ENCODE results near the gene MEPE. TPM values are rescaled to one million over a fixed set of nuclear protein-coding genes. Genes with fewer than 3 reads are reported as not detected.

Gene MEPE
- total RNA-seq, 6 experiments from 2014 or later = not detected

DNA sequence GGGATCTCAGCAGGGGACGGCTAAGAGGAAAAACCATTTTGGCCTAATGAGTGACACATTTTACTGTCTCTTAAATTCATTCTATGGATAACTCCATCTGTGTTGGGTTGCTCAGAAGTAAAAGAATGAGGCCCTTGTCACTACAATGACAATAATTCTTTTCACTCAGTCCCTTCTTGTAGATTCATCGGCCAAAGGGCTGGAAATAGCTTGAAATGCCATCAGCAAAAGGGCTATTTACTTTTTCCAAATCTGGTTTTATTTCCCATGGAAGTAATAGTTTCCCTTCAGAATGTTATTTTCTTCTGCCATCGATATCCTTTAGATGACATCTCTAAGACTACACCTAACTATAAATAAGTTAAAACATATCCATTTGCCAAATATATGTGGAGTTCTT is 7.4 kb downstream of the MEPE start:
- TF ChIP-seq, protein P1, sequence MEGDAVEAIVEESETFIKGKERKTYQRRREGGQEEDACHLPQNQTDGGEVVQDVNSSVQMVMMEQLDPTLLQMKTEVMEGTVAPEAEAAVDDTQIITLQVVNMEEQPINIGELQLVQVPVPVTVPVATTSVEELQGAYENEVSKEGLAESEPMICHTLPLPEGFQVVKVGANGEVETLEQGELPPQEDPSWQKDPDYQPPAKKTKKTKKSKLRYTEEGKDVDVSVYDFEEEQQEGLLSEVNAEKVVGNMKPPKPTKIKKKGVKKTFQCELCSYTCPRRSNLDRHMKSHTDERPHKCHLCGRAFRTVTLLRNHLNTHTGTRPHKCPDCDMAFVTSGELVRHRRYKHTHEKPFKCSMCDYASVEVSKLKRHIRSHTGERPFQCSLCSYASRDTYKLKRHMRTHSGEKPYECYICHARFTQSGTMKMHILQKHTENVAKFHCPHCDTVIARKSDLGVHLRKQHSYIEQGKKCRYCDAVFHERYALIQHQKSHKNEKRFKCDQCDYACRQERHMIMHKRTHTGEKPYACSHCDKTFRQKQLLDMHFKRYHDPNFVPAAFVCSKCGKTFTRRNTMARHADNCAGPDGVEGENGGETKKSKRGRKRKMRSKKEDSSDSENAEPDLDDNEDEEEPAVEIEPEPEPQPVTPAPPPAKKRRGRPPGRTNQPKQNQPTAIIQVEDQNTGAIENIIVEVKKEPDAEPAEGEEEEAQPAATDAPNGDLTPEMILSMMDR (IDR thresholded peaks at IDR 0.05) = no peak
- H3K36me3 Mint-ChIP-seq (ENCODE audit: low read depth) = no peaks in the 10 kb centered on the region
- no peaks in the 10 kb centered on the region for H3K9me3 Mint-ChIP-seq
- no peak overlapping the region for H3K27ac Mint-ChIP-seq
- H3K4me1 Mint-ChIP-seq (ENCODE audit: low read depth) = peaks cover 25% of the 10 kb centered on the region
- no peak overlapping the region for H3K4me3 Mint-ChIP-seq
- H3K27me3 Mint-ChIP-seq (ENCODE audit: insufficient read depth) = no peaks in the 10 kb centered on the region; the same call in 1 of the 2 replicates
- no peak for DNase-seq

DNA sequence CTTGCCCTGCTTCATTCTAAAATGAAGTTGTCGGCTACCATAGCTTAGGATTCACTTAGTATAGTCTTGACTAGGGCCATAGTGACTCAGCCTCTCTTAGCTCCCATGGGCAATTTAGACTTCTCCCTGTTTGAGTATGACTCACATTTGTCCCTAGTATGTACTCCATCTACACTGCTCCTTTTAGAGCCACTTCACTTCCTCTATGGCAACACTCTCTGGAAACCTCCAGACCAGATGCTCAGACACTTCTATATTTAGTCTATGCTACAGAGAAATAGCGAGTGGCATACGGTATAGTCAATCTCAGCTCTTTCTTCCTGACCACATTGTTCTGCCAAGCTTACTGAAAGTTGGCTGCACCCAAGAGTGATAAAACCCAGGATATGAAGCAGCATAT is 11.2 kb downstream of the MEPE start:
- TF ChIP-seq, protein P1 (IDR thresholded peaks at IDR 0.05) = no peak
- H3K27me3 Mint-ChIP-seq (ENCODE audit: insufficient read depth) = peaks cover 6% of the 10 kb centered on the region; the same call in 1 of the 2 replicates
- no peaks in the 10 kb centered on the region for H3K36me3 Mint-ChIP-seq (ENCODE audit: low read depth)
- H3K27ac Mint-ChIP-seq = peak overlapping the region; percentile 50
- H3K4me3 Mint-ChIP-seq = peak overlapping the region; percentile 51
- peak; percentile 74 for DNase-seq
- peaks cover 21% of the 10 kb centered on the region for H3K4me1 Mint-ChIP-seq (ENCODE audit: low read depth)
- no peaks in the 10 kb centered on the region for H3K9me3 Mint-ChIP-seq

DNA sequence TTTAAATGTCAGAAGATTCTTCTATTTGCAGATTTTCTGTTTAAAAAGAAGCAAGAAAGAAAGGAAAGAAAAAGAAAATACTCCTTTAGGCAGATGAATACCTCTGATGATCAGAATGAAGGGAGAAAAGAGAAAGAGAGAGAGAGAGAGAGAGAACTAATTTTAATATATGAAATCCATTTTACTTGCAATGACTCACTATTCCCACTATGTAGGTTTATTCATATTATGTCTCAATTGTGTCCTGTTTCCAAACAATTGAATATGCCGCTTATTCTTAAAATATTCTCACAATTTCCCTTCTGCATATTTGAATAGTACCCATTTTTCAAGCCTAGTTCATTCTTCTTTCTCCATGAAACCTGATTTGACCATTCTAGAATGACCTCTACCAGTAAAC is 11.7 kb downstream of the MEPE start:
- DNase-seq = no peak
- Mint-ChIP-seq H3K27ac (peak overlapping the region; percentile 50; the same call in 1 of the 2 replicates), H3K4me1 (ENCODE audit: low read depth) (peaks cover 27% of the 10 kb centered on the region), H3K4me3 (peak overlapping the region; percentile 51; the same call in 1 of the 2 replicates), H3K27me3 (ENCODE audit: insufficient read depth) (peaks cover 6% of the 10 kb centered on the region; the same call in 1 of the 2 replicates), H3K9me3 (no peaks in the 10 kb centered on the region), H3K36me3 (ENCODE audit: low read depth) (no peaks in the 10 kb centered on the region)
- TF ChIP-seq, protein P1 (IDR thresholded peaks at IDR 0.05) = no peak; the same call in 1 of the 2 replicates

DNA sequence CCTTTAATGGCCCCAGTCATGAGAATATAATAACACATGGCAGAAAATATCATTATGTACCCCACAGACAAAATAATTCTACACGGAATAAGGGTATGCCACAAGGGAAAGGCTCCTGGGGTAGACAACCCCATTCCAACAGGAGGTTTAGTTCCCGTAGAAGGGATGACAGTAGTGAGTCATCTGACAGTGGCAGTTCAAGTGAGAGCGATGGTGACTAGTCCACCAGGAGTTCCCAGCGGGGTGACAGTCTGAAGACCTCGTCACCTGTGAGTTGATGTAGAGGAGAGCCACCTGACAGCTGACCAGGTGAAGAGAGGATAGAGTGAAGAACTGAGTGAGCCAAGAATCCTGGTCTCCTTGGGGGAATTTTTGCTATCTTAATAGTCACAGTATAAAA is 13.5 kb downstream of the MEPE start:
- DNase-seq = no peak
- H3K4me3 Mint-ChIP-seq = no peak overlapping the region
- TF ChIP-seq, protein P1 (IDR thresholded peaks at IDR 0.05) = no peak
- peaks cover 6% of the 10 kb centered on the region; the same call in 1 of the 2 replicates for H3K27me3 Mint-ChIP-seq (ENCODE audit: insufficient read depth)
- no peaks in the 10 kb centered on the region for H3K36me3 Mint-ChIP-seq (ENCODE audit: low read depth)
- no peaks in the 10 kb centered on the region for H3K9me3 Mint-ChIP-seq
- peaks cover 33% of the 10 kb centered on the region for H3K4me1 Mint-ChIP-seq (ENCODE audit: low read depth)
- no peak overlapping the region for H3K27ac Mint-ChIP-seq

DNA sequence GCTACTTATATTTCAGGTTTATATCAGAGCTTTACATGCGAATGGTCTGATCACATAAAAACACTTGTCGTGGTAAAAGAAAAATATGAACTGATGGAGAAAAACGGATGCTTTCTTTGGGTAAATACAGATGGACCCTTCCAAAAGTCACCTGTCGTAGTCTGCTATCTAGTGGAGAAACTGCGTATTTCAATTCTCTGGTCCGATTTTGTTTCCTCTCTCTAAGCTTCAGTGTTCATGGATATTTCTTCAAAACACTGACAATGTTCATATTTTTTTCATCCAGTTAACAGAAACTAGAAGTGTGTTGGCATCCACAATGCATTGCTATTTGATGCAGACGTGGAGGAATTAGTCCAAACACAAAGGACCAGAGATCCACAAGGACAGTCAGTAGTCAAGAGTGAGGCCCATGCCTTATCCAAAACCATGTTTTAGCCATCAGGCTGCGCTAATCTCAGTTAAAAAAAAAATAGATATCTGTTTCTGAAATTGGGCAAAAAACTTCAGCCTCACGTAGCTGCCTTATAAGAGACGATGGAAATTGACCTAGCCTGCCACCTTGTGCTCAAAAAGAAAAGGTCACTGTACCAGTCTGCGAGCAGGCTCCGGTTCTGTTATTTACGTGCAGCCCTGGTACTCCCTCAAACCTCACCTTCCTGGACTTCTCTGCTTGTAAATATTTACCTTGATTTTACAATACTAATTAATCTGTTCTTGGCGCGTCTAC is 16.0 kb downstream of the MEPE start:
- no peaks in the 10 kb centered on the region for H3K9me3 Mint-ChIP-seq
- peaks cover 28% of the 10 kb centered on the region for H3K4me1 Mint-ChIP-seq (ENCODE audit: low read depth)
- H3K27ac Mint-ChIP-seq = no peak overlapping the region
- TF ChIP-seq, protein P1 (IDR thresholded peaks at IDR 0.05) = peak; percentile 84
- H3K27me3 Mint-ChIP-seq (ENCODE audit: insufficient read depth) = peaks cover 6% of the 10 kb centered on the region; the same call in 1 of the 2 replicates
- peak; percentile 52 for DNase-seq
- H3K36me3 Mint-ChIP-seq (ENCODE audit: low read depth) = no peaks in the 10 kb centered on the region
- peak overlapping the region; percentile 57 for H3K4me3 Mint-ChIP-seq
